ENCODE data around the gene CACNA2D1.
A peak's percentile ranks its signal among the peaks of the same experiment; 100 is the strongest.

CACNA2D1 gene

DNA sequence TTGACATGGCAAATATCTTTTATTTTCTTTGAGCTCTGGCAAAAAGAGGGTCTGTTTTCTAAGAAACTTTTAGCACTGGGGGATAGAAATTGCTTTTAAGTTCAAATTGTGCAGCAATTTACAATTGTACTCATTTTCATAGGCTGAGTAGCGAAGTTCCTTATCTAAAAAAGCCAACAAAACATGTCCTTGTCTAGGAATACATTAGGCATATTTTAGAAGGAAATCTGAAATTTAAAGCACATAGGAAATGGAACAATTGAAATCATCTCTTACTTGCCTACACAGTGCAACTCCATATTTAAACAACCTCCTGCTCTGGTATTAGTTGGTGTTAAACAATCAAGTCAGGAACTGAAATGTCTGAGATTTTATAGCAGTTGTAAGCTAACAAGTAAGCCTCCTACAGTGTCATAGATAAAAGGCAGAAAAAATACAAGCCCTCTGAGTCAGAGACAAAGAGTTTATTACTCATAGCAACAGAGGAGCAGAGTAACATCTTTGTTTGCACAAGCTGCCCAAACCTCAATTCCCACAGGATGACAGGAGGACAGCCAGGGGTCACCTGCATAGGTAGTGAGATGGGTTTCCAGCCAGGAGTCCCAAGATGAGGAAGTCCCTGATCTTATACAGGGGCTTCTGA is 393.6 kb downstream of the CACNA2D1 start:
- H3K4me3 ChIP-seq (ENCODE audit: low read length), result no peak overlapping the region
- no peaks in the 10 kb centered on the region for H3K36me3 ChIP-seq (ENCODE audit: insufficient read depth, low read length)
- no peaks in the 10 kb centered on the region for H3K9me3 ChIP-seq (replicated peaks; ENCODE audit: low read length)
- H3K27me3 ChIP-seq (ENCODE audit: control insufficient read depth, insufficient read depth, low read length), result no peaks in the 10 kb centered on the region
- no peak overlapping the region for H3K9ac ChIP-seq (ENCODE audit: low read depth, low read length)
- peak overlapping the region; percentile 49 for H3K4me2 ChIP-seq (ENCODE audit: low read length)
- H3K4me1 ChIP-seq (ENCODE audit: control insufficient read depth, insufficient read depth, low read length), result peaks cover 20% of the 10 kb centered on the region

DNA sequence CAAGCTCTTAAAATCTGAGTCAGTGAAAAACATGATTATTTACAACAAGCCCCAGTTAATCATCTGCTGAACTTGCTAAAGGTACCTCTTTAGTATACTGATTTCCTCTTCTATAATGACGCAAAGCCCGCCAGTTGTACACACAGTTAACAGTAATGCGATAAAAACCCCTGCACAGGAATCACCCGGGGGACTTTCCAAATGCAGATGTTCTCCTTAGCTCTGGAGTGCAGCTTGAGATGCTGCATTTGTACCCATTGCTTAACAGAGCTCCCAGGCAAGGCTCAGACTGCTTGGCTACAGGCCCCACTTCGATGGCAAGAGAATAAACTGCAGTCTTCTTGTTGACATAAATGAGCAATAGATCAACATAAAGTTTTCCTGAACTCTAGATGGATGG is 394.1 kb downstream of the CACNA2D1 start:
- Histone ChIP-seq H3K9me3 (replicated peaks; ENCODE audit: low read length) (no peaks in the 10 kb centered on the region), H3K27me3 (ENCODE audit: control insufficient read depth, insufficient read depth, low read length) (no peaks in the 10 kb centered on the region), H3K4me1 (ENCODE audit: control insufficient read depth, insufficient read depth, low read length) (peaks cover 20% of the 10 kb centered on the region), H3K36me3 (ENCODE audit: insufficient read depth, low read length) (no peaks in the 10 kb centered on the region), H3K4me2 (ENCODE audit: low read length) (peak overlapping the region; percentile 49), H3K4me3 (ENCODE audit: low read length) (no peak overlapping the region), H3K9ac (ENCODE audit: low read depth, low read length) (no peak overlapping the region)

GRCh38 chr7:82044497-82045080 is 399.0 kb downstream of the CACNA2D1 start:
- Histone ChIP-seq H3K4me1 (ENCODE audit: control insufficient read depth, insufficient read depth, low read length) (peaks cover 12% of the 10 kb centered on the region), H3K9ac (ENCODE audit: low read depth, low read length) (no peak overlapping the region), H3K36me3 (ENCODE audit: insufficient read depth, low read length) (no peaks in the 10 kb centered on the region), H3K9me3 (replicated peaks; ENCODE audit: low read length) (no peaks in the 10 kb centered on the region), H3K4me2 (ENCODE audit: low read length) (no peak overlapping the region), H3K27me3 (ENCODE audit: control insufficient read depth, insufficient read depth, low read length) (no peaks in the 10 kb centered on the region), H3K4me3 (ENCODE audit: low read length) (no peak overlapping the region)

DNA sequence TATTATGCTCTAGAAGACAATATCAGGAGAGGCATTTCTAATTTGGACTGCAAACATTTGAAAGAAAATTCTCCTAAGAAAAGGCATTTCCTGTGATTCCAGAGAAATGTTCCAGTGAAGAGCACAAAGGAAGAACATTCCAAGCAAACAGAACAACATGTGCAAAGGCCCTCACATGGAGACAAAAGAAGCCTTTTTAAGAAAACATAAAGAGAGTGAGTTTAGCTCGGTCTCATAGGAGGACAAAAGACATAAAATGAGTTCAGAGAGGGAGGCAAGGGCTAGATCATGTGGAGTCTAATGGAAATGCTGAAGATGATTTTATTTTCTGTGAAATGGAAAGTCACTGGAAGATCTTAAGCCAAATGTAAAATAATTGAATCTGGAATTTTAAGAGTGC is 404.0 kb downstream of the CACNA2D1 start:
- no peak overlapping the region for H3K4me3 ChIP-seq (ENCODE audit: low read length)
- no peaks in the 10 kb centered on the region for H3K9me3 ChIP-seq (replicated peaks; ENCODE audit: low read length)
- H3K4me1 ChIP-seq (ENCODE audit: control insufficient read depth, insufficient read depth, low read length), result peaks cover 48% of the 10 kb centered on the region
- no peaks in the 10 kb centered on the region for H3K36me3 ChIP-seq (ENCODE audit: insufficient read depth, low read length)
- H3K27me3 ChIP-seq (ENCODE audit: control insufficient read depth, insufficient read depth, low read length), result no peaks in the 10 kb centered on the region
- H3K9ac ChIP-seq (ENCODE audit: low read depth, low read length), result peak overlapping the region; percentile 9
- no peak overlapping the region for H3K4me2 ChIP-seq (ENCODE audit: low read length)

GRCh38 chr7:82036146-82036886 is 407.3 kb downstream of the CACNA2D1 start:
- Histone ChIP-seq H3K4me3 (ENCODE audit: low read length) (no peak overlapping the region), H3K36me3 (ENCODE audit: insufficient read depth, low read length) (no peaks in the 10 kb centered on the region), H3K9ac (ENCODE audit: low read depth, low read length) (peak overlapping the region; percentile 46), H3K9me3 (replicated peaks; ENCODE audit: low read length) (no peaks in the 10 kb centered on the region), H3K4me2 (ENCODE audit: low read length) (peak overlapping the region; percentile 68), H3K4me1 (ENCODE audit: control insufficient read depth, insufficient read depth, low read length) (peaks cover 48% of the 10 kb centered on the region), H3K27me3 (ENCODE audit: control insufficient read depth, insufficient read depth, low read length) (no peaks in the 10 kb centered on the region)

GRCh38 chr7:82035456-82035855 is 408.1 kb downstream of the CACNA2D1 start:
- H3K4me3 ChIP-seq (ENCODE audit: low read length), result no peak overlapping the region
- H3K4me1 ChIP-seq (ENCODE audit: control insufficient read depth, insufficient read depth, low read length), result peaks cover 48% of the 10 kb centered on the region
- no peaks in the 10 kb centered on the region for H3K27me3 ChIP-seq (ENCODE audit: control insufficient read depth, insufficient read depth, low read length)
- no peaks in the 10 kb centered on the region for H3K36me3 ChIP-seq (ENCODE audit: insufficient read depth, low read length)
- H3K9me3 ChIP-seq (replicated peaks; ENCODE audit: low read length), result no peaks in the 10 kb centered on the region
- no peak overlapping the region for H3K4me2 ChIP-seq (ENCODE audit: low read length)
- H3K9ac ChIP-seq (ENCODE audit: low read depth, low read length), result no peak overlapping the region

GRCh38 chr7:82032901-82033300 is 410.7 kb downstream of the CACNA2D1 start:
- Histone ChIP-seq H3K27me3 (ENCODE audit: control insufficient read depth, insufficient read depth, low read length) (no peaks in the 10 kb centered on the region), H3K4me2 (ENCODE audit: low read length) (no peak overlapping the region), H3K4me3 (ENCODE audit: low read length) (no peak overlapping the region), H3K36me3 (ENCODE audit: insufficient read depth, low read length) (no peaks in the 10 kb centered on the region), H3K9me3 (replicated peaks; ENCODE audit: low read length) (no peaks in the 10 kb centered on the region), H3K4me1 (ENCODE audit: control insufficient read depth, insufficient read depth, low read length) (peaks cover 26% of the 10 kb centered on the region), H3K9ac (ENCODE audit: low read depth, low read length) (no peak overlapping the region)

DNA sequence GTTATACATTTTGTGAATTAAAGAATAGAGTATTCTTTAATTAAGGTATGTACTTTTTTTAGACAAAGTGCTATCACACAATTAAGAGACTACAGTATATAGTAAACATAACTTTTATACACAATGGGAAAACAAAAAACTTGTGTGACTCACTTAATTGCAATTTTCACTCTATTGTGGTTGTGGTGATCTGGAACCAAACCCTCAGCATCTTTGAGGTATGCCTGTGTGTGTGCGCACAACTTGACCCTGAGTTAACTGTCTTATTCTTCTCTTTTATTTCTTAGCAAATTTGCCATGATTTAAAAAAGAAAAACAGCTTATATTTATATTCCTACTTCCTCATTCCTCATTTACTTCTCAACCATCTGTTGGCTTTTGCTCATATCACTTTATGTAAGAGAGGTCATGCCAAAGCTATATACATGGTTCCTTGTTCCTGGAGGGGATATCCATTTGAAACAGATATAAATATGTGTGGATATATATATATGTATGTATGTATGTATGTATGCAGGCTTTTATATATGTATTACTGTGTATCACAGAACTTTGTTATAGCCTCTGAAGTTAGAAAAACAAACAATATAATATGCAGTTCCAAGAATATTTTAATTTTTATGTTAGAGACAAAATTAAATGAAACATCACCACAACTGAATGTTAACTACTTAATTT is 414.2 kb downstream of the CACNA2D1 start:
- H3K4me1 ChIP-seq (ENCODE audit: control insufficient read depth, insufficient read depth, low read length), result no peaks in the 10 kb centered on the region
- H3K4me3 ChIP-seq (ENCODE audit: low read length), result no peak overlapping the region
- no peaks in the 10 kb centered on the region for H3K9me3 ChIP-seq (replicated peaks; ENCODE audit: low read length)
- no peak overlapping the region for H3K9ac ChIP-seq (ENCODE audit: low read depth, low read length)
- no peaks in the 10 kb centered on the region for H3K27me3 ChIP-seq (ENCODE audit: control insufficient read depth, insufficient read depth, low read length)
- H3K4me2 ChIP-seq (ENCODE audit: low read length), result no peak overlapping the region
- H3K36me3 ChIP-seq (ENCODE audit: insufficient read depth, low read length), result no peaks in the 10 kb centered on the region

- H3K9me3 ChIP-seq (replicated peaks; ENCODE audit: low read length), result no peaks in the 10 kb centered on the region
- H3K4me1 ChIP-seq (ENCODE audit: control insufficient read depth, insufficient read depth, low read length), result no peaks in the 10 kb centered on the region
- no peak overlapping the region for H3K4me3 ChIP-seq (ENCODE audit: low read length)
- no peaks in the 10 kb centered on the region for H3K27me3 ChIP-seq (ENCODE audit: control insufficient read depth, insufficient read depth, low read length)
- no peaks in the 10 kb centered on the region for H3K36me3 ChIP-seq (ENCODE audit: insufficient read depth, low read length)
- H3K9ac ChIP-seq (ENCODE audit: low read depth, low read length), result no peak overlapping the region
- H3K4me2 ChIP-seq (ENCODE audit: low read length), result no peak overlapping the region
Observed at GRCh38 chr7:82028097-82028496, 415.5 kb downstream of the CACNA2D1 start.

- Histone ChIP-seq H3K4me2 (ENCODE audit: low read length) (no peak overlapping the region), H3K36me3 (ENCODE audit: insufficient read depth, low read length) (no peaks in the 10 kb centered on the region), H3K4me3 (ENCODE audit: low read length) (no peak overlapping the region), H3K9ac (ENCODE audit: low read depth, low read length) (no peak overlapping the region), H3K27me3 (ENCODE audit: control insufficient read depth, insufficient read depth, low read length) (no peaks in the 10 kb centered on the region), H3K4me1 (ENCODE audit: control insufficient read depth, insufficient read depth, low read length) (peaks cover 10% of the 10 kb centered on the region), H3K9me3 (replicated peaks; ENCODE audit: low read length) (no peaks in the 10 kb centered on the region)
Observed at GRCh38 chr7:82021713-82022112, 421.9 kb downstream of the CACNA2D1 start.

- Histone ChIP-seq H3K9ac (ENCODE audit: low read depth, low read length) (no peak overlapping the region), H3K4me1 (ENCODE audit: control insufficient read depth, insufficient read depth, low read length) (peaks cover 10% of the 10 kb centered on the region), H3K27me3 (ENCODE audit: control insufficient read depth, insufficient read depth, low read length) (no peaks in the 10 kb centered on the region), H3K4me3 (ENCODE audit: low read length) (no peak overlapping the region), H3K9me3 (replicated peaks; ENCODE audit: low read length) (no peaks in the 10 kb centered on the region), H3K36me3 (ENCODE audit: insufficient read depth, low read length) (no peaks in the 10 kb centered on the region), H3K4me2 (ENCODE audit: low read length) (no peak overlapping the region)
Observed at GRCh38 chr7:82021036-82021435, 422.5 kb downstream of the CACNA2D1 start.

Measured in skeletal muscle satellite cell (primary cell).